Central memory CD4-positive, alpha-beta T cell (primary cell): ENCODE measurements around the gene CEP41.

Experiments used
- DNase-seq: peaks from one replicate; pipeline ENCODE4 v3.0.0; 2022

Gene CEP41

DNA sequence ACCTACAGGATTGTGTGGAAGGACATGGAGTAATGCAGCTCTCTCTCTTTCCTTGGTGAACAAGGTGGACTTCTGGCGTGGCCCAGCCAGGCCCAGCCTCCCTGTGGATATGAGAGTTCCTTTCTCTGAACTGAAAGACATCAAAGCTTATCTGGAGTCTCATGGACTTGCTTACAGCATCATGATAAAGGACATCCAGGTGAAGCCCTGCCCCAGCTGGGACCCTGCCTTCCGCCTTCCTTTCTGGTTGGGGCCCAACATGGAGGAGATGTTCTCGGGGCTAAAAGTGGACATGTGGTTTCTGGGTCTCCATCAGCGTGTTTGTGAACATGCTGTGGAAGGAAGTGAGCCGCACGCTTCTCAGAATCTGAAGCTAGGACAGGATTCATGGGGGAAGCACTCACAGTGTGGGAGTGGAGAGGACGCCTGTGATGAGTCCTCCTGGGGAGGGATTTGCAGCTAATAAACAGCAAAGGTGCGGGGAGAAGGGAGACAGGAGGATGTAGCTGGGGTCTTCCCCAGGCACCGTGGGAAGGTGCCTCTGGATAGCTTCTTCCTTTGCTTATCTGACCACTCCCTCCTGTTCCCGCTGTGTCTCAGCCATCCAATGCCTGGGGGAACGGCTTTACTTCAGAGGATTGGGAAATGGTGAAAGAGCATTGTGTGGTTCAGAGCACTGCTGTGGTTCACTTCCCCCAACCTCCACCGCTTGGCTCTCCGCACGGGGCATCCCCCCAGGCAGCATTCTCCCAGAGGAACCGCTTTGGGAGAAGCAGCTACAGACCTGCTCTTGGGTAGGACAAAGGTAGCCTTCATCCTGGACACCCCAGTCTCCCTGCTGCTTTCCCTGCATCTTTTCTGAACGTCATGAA is 90.7 kb downstream of the CEP41 start:
- DNase-seq, result no peak

DNA sequence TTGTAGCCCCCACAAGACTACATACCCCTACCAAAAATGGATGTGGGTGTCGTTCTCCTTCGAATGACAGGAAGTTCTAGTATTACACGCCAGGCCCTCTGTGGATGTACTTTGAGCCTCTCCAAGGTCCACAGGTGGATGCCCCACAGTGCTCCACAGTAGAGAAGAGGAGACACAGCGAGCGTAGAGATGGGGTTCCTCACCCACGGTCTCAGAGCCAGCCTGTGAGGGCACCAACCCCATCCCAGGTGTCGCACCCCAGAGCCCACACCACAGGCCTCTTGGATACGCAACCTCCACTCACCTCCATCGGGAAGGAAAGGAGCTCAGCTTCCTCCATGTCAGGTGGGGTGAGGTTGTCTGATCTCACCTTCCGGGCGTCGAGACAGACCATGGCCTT is 93.9 kb downstream of the CEP41 start:
- DNase-seq, result no peak

DNA sequence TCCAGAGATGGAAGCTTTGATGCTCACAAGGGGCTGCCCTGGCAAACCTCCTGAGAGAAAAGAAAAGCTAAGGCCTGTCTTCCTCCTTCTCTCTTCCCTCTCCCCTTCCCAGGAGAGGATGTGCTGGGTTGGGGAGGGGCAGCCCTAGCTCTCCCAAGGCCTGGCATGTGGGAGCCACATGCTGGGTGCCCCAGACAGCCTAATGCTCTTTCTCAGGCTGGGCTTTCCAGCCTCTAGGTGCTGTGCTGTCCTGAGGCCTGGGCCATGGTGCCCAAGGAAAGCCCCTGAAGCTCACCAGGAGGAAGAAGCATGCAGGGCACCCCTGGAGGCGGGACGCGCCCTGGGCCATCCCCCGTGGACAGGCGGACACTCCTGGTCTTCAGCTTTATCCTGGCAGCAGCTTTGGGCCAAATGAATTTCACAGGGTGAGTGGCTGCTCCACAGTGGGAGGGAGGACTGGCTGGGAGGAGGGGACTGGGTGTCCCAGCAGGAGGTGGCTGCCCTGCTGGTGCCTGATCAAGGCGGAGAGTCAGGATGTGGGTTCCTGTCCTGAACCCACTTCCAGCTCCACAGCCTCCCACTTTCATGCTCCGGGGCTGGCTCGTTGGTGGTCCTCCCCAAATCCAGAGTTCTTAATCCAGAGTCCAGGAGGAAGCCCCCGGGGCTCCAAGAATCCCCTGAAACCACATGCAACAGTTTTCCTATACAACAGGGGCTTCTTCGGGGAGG is 94.5 kb downstream of the CEP41 start:
- DNase-seq, result no peak

DNA sequence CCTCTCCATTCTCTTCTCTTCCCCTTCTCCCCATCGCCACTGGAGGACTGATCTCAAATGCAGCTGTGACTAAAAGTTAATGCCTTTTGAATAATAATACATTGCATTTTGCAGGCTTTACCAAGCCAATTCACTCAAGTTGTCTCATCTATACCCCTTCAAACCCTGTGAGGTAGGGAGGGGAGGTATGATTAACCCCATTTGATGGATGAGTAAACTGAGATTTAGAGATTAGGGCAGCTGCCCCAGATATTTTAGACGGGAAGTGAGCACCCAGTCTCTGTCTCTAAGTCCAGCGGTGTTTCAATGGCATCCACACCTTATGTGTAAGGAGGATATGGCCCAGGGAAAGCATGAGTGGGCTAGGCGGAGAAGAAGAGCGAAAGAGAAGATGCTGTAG is 95.1 kb downstream of the CEP41 start:
- no peak for DNase-seq

DNA sequence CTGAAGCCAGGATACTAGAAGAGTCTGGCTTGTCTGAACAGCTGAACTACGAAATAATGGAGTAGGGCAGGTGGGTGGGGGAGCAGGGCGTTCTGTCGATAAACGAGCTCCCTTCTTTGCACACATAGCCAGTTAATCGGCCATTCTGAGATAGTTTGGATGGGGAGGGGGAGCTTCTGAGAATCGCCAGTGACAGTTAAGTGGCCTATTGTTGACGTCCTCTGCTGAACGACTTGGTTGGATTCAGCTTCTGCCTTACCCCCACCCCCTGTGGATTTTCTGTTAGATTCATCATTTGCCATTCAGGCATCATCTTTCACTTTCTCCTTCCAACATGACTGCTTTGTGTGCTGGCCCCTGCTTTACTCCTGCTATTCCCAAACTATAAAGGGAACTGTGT is 95.7 kb downstream of the CEP41 start:
- no peak for DNase-seq

DNA sequence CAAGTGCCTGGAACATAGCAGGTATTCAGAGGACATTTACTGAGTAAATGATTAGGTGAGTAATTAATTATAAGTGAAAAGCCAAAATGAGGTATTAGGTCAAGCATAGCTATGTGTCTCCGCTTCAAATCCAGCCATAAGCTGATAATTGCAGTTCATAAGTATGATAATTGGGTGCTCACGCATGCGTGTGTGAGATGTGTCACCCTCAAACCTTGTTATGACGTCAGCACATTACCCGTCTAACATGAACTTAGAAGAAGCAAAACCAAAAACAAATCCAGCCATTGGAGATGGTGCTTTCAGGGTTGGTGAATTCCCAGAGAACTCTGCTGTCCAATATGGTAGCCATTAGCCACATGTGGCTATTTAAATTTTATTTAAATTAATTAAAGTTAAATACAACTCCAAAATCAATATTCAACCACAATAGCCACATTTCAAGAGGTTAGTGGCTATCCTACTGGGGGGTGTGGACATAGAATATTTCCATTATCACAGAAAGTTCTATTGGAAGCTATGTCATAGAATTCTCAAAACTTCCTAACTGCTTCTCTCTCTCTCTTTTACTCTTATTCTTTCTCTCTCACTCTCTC is 96.4 kb downstream of the CEP41 start, which contains the start of gene CPA5:
TSS of gene CPA5 (plus strand) at position 546 of the 596 bp plus-strand sequence. CDS start 1,670 bp downstream, outside the sequence.
- no peak for DNase-seq
